ENCODE results near the gene WHAMM. TPM values are rescaled to one million over a fixed set of nuclear protein-coding genes. Genes with fewer than 3 reads are reported as not detected.

Gene WHAMM, protein sequence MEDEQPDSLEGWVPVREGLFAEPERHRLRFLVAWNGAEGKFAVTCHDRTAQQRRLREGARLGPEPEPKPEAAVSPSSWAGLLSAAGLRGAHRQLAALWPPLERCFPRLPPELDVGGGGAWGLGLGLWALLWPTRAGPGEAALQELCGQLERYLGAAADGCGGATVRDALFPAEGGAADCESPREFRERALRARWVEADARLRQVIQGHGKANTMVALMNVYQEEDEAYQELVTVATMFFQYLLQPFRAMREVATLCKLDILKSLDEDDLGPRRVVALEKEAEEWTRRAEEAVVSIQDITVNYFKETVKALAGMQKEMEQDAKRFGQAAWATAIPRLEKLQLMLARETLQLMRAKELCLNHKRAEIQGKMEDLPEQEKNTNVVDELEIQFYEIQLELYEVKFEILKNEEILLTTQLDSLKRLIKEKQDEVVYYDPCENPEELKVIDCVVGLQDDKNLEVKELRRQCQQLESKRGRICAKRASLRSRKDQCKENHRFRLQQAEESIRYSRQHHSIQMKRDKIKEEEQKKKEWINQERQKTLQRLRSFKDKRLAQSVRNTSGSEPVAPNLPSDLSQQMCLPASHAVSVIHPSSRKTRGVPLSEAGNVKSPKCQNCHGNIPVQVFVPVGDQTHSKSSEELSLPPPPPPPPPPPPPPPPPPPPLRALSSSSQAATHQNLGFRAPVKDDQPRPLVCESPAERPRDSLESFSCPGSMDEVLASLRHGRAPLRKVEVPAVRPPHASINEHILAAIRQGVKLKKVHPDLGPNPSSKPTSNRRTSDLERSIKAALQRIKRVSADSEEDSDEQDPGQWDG
- 5.2 and 6.9 TPM in 2 replicates for total RNA-seq

DNA sequence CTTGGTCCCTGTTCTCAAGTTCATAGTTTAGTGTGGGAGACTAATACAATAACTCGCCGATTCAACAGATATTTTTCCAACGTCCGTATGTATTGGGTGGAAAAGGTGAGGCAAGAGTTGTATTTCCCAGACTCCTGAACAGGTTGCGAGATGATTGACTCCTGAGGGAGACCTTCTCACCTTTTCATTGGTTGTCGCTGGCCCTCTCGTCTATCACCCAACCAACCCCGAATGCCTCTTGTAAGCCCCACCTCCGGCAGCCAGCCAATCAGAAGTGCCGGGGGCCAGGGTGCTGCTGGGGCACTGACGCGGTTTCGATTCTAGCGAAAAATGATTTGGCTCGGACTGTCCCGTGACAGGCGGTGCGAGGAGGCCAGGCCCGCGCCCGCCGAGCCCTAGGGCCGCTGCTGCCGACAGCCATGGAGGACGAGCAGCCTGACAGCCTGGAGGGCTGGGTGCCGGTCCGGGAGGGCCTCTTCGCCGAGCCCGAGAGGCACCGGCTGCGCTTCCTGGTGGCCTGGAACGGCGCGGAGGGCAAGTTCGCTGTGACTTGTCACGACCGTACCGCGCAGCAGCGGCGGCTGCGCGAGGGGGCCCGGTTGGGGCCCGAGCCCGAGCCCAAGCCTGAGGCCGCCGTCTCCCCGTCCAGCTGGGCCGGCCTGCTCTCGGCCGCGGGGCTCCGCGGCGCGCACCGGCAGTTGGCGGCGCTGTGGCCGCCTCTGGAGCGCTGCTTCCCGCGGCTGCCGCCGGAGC lies at the start of gene WHAMM:
WHAMM (plus strand) TSS at position 321 of the 753 bp plus-strand sequence; CDS start at position 420, 99 bp downstream.

DNA sequence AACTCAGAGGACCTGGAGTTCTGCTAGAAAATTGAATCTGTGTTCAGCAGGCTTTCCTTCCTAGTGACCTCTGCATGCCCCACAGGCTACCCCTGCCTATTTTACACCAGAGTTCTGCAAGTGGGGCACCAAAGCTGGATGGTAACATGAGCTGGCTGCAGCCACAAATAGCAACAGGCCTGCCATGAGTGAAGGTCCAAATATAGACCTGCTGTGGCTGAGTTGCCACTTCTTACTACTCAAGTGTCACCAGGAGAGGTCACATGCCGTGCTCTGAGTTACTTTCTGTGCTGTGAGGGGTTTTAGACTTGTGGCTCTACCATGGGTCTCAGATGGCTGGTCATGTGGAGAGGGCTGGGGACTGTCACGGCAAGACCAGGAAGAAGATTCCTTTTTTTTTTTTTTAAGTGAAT lies 3.4 kb upstream of the WHAMM start, which contains the start of gene FSD2:
FSD2 (minus strand) TSS at position 76 of the 413 bp plus-strand sequence. CDS start 18,679 bp downstream, outside the sequence.

Other genes starting within 250 kb of the WHAMM start
- 0.06 TPM in 1 of 2 replicates, not detected in the other for gene CPEB1, start 162.3 kb upstream of the WHAMM start, total RNA-seq
- gene AP3B2, start 99.8 kb upstream of the WHAMM start, total RNA-seq: not detected in 2 replicates
- gene FSD2, start 3.6 kb upstream of the WHAMM start, total RNA-seq: not detected in 2 replicates
- 0.38 and 0.49 TPM in 2 replicates for gene HOMER2, start 143.1 kb downstream of the WHAMM start, total RNA-seq
- gene RAMAC, start 176.6 kb downstream of the WHAMM start, total RNA-seq: 19.6 and 27.8 TPM in 2 replicates
- 6.5 and 10.1 TPM in 2 replicates for gene C15orf40, start 202.0 kb downstream of the WHAMM start, total RNA-seq

Measured in bladder microvascular endothelial cell (primary cell).